DND-41 (cell line): ENCODE measurements around the gene TSPAN12.

Source experiments
- ATAC-seq: fragments of 200-7000 bp; cut with Tn5 transposase; 3 replicates; pipeline ENCODE4 v1.9.1; 2021; ENCODE audit warnings: low read depth; ENCODE audit not compliant: insufficient read depth
- DNase-seq: peaks from one replicate; pipeline ENCODE4 v3.0.0-alpha.2; 2020
- H2AFZ ChIP-seq: 2 replicates; pipeline ENCODE4 v1.6.0; 2012; ENCODE audit warnings: low read depth, low read length
- H3K27ac ChIP-seq: 2 replicates; pipeline ENCODE4 v1.5.1; 2012; ENCODE audit warnings: low read length, inconsistent platforms
- H3K27me3 ChIP-seq: fragments of 200-600 bp; sonication (generic); 2 replicates; pipeline ENCODE4 v1.6.0; 2012; ENCODE audit warnings: low read length, mild to moderate bottlenecking, inconsistent platforms; ENCODE audit not compliant: insufficient read depth, poor library complexity
- H3K36me3 ChIP-seq: 2 replicates; pipeline ENCODE4 v1.5.1; 2012; ENCODE audit warnings: low read length, inconsistent platforms; ENCODE audit not compliant: insufficient read depth
- H3K4me1 ChIP-seq: 2 replicates; pipeline ENCODE4 v1.5.1; 2012; ENCODE audit warnings: mild to moderate bottlenecking, low read length; ENCODE audit not compliant: insufficient read depth
- H3K4me2 ChIP-seq: 2 replicates; pipeline ENCODE4 v1.6.0; 2012; ENCODE audit warnings: mild to moderate bottlenecking, moderate library complexity, low read length, inconsistent platforms; ENCODE audit not compliant: insufficient read depth
- H3K4me3 ChIP-seq, 2 experiments: fragments of 200-600 bp in 1 of 2; shearing (Covaris generic) in 1 of 2; 2 replicates each; pipeline ENCODE4 v1.5.1; 2012 to 2016; ENCODE audit warnings: inconsistent platforms in 2 of 2, low read length in 2 of 2, mild to moderate bottlenecking in 2 of 2, low read depth in 1 of 2, moderate library complexity in 1 of 2
- H3K79me2 ChIP-seq: 2 replicates; pipeline ENCODE4 v1.6.0; 2012; ENCODE audit warnings: low read length, inconsistent platforms; ENCODE audit not compliant: insufficient read depth
- H3K9ac ChIP-seq: 2 replicates; pipeline ENCODE4 v1.6.0; 2012; ENCODE audit warnings: low read depth, mild to moderate bottlenecking, inconsistent platforms, low read length, moderate library complexity
- H3K9me3 ChIP-seq: 2 replicates; pipeline ENCODE4 v1.5.1; 2012; ENCODE audit warnings: low read length, moderate library complexity, mild to moderate bottlenecking, inconsistent platforms; ENCODE audit not compliant: insufficient read depth, severe bottlenecking
- H4K20me1 ChIP-seq: 2 replicates; pipeline ENCODE4 v1.6.0; 2012; ENCODE audit warnings: low read length; ENCODE audit not compliant: insufficient read depth
- EZH2 ChIP-seq: IDR thresholded peaks from 3 replicates; pipeline ENCODE4 v1.6.1; 2012; ENCODE audit warnings: borderline replicate concordance, low read depth, mild to moderate bottlenecking, moderate library complexity, low read length, inconsistent platforms; ENCODE audit not compliant: severe bottlenecking
- TF ChIP-seq, protein P1 (sequence below): IDR thresholded peaks from 2 replicates; pipeline ENCODE4 v1.5.1; 2012; ENCODE audit warnings: borderline replicate concordance, low read length, moderate library complexity, mild to moderate bottlenecking; ENCODE audit not compliant: poor library complexity, severe bottlenecking; ENCODE audit errors: extremely low read depth

Gene TSPAN12

DNA sequence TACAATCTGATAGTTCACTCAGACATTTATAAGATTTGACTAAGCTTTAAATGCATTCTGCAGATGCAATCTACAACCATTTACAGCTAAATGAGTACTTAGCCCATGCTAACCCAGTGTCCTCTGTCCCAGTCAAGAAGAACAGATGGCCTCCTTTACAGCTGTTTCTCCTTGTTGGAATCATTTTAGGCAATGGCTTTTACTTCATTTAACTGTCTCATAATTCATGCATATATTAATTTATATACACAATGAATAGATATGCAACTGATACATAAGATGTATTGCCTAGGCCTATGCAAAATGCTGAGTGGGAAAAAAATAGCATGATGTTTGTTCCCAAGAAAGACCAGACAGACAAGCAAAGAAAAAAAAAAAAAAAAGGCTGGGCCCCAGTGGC, 82.2 kb downstream of the TSPAN12 start:
- Histone ChIP-seq H3K4me2 (no peak overlapping the region), H3K27ac (no peak overlapping the region), H3K9ac (no peak overlapping the region), H4K20me1 (no peaks in the 10 kb centered on the region), H2AFZ (no peak overlapping the region), H3K79me2 (no peaks in the 10 kb centered on the region), H3K9me3 (no peaks in the 10 kb centered on the region), H3K27me3 (no peaks in the 10 kb centered on the region), H3K36me3 (no peaks in the 10 kb centered on the region), H3K4me3 (no peak overlapping the region), H3K4me1 (no peaks in the 10 kb centered on the region)
- TF ChIP-seq, protein P1, sequence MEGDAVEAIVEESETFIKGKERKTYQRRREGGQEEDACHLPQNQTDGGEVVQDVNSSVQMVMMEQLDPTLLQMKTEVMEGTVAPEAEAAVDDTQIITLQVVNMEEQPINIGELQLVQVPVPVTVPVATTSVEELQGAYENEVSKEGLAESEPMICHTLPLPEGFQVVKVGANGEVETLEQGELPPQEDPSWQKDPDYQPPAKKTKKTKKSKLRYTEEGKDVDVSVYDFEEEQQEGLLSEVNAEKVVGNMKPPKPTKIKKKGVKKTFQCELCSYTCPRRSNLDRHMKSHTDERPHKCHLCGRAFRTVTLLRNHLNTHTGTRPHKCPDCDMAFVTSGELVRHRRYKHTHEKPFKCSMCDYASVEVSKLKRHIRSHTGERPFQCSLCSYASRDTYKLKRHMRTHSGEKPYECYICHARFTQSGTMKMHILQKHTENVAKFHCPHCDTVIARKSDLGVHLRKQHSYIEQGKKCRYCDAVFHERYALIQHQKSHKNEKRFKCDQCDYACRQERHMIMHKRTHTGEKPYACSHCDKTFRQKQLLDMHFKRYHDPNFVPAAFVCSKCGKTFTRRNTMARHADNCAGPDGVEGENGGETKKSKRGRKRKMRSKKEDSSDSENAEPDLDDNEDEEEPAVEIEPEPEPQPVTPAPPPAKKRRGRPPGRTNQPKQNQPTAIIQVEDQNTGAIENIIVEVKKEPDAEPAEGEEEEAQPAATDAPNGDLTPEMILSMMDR = no peak
- TF ChIP-seq EZH2 = no peak
- DNase-seq (no peak), ATAC-seq (no peak)

DNA sequence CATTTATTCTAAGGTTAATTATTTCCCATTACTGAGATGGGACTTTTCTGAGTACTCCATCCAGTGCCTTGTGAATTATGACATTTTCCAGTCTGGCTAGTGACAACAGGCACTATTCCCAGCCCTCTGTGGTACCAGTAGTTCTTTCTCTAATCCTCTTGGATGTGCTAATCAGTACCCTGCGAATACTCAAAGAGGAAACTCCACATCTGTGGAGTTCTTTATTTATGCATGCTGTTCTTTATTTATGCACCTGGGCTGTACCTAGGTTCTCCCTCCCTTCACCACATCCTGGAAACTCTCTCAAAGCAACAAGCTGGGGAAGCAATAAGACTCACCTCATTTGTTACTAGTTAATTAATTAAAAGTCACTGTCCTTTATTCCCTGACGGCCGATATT, 83.5 kb downstream of the TSPAN12 start:
- no peaks in the 10 kb centered on the region for H4K20me1 ChIP-seq
- no peaks in the 10 kb centered on the region for H3K79me2 ChIP-seq
- no peak overlapping the region for H3K4me2 ChIP-seq
- no peak overlapping the region for H2AFZ ChIP-seq
- H3K9me3 ChIP-seq = no peaks in the 10 kb centered on the region
- ATAC-seq (no peak), DNase-seq (no peak)
- H3K4me1 ChIP-seq = no peaks in the 10 kb centered on the region
- no peak overlapping the region for H3K9ac ChIP-seq
- H3K27me3 ChIP-seq = no peaks in the 10 kb centered on the region
- no peaks in the 10 kb centered on the region for H3K36me3 ChIP-seq
- no peak overlapping the region for H3K27ac ChIP-seq
- TF ChIP-seq, protein P1 = no peak
- no peak for TF ChIP-seq EZH2
- H3K4me3 ChIP-seq = no peak overlapping the region

DNA sequence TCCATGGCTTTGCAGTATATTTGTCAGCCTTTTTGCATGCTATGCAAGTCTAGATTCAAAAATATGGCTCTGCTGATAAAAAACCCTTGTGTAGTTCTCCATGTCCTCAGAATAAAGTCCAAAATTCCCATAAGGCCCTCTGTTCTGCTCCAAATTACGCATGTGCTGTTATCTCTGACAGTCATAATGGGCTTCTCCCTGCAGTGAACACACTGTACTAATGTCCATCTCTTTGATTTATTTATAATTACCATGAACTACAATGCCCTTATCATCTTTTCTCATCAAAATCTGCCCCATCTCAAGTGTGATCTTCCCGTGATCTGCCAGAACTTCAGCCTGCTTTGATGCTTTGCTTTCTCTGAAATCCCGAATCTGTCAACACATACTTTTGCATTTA, 87.7 kb downstream of the TSPAN12 start:
- no peak for TF ChIP-seq EZH2
- TF ChIP-seq, protein P1 = no peak
- H3K79me2 ChIP-seq = no peaks in the 10 kb centered on the region
- no peaks in the 10 kb centered on the region for H4K20me1 ChIP-seq

DNA sequence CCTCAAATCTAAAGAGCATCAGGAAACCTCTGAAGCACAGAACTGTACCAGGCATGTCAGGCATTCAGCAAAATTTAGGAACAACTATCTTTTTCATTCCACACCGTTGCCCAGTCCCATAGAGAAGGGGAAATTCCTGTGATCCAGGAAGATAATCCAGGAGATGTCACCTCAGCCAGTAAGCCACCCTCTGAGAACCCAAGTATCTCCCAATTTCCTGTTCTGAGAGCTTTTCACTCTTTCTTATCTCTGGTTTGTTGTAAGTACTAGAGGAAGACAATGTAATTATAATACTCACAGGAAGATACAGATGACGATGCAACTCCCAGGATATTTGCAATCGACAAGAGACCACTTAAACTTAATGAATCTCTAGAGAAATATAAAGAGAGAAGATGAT, 97.1 kb downstream of the TSPAN12 start:
- H2AFZ ChIP-seq = no peak overlapping the region
- no peak for DNase-seq
- no peaks in the 10 kb centered on the region for H3K36me3 ChIP-seq
- no peak for ATAC-seq
- no peak overlapping the region for H3K27ac ChIP-seq
- H3K4me1 ChIP-seq = no peaks in the 10 kb centered on the region
- no peak overlapping the region for H3K4me2 ChIP-seq
- no peaks in the 10 kb centered on the region for H3K79me2 ChIP-seq
- no peak overlapping the region for H3K4me3 ChIP-seq
- H4K20me1 ChIP-seq = no peaks in the 10 kb centered on the region
- no peak overlapping the region for H3K9ac ChIP-seq
- H3K9me3 ChIP-seq = no peaks in the 10 kb centered on the region
- no peaks in the 10 kb centered on the region for H3K27me3 ChIP-seq
- no peak for TF ChIP-seq EZH2
- TF ChIP-seq, protein P1 = no peak

More for the DNA sequence above, 87.7 kb downstream of the TSPAN12 start:
- ATAC-seq = no peak
- DNase-seq = no peak
- no peak overlapping the region for H3K4me2 ChIP-seq
- no peaks in the 10 kb centered on the region for H3K36me3 ChIP-seq
- no peak overlapping the region for H3K9ac ChIP-seq
- H3K27me3 ChIP-seq = no peaks in the 10 kb centered on the region
- H3K4me3 ChIP-seq = no peak overlapping the region
- no peak overlapping the region for H2AFZ ChIP-seq
- no peaks in the 10 kb centered on the region for H3K4me1 ChIP-seq
- no peak overlapping the region for H3K27ac ChIP-seq
- H3K9me3 ChIP-seq = no peaks in the 10 kb centered on the region
